Testis (tissue), 3 donors: ENCODE data around the gene CLK3. TPM values are rescaled to one million over a fixed set of nuclear protein-coding genes. Genes with fewer than 3 reads are reported as not detected.
"Not testable (repeated sequence)": the region's sequence is repeated elsewhere in the genome, so short reads cannot be mapped to it uniquely, and the experiment has no call there.

Experiments used
- DNase-seq: peaks from one replicate; pipeline ENCODE4 v3.0.0-alpha.2; 2019
- H3K27ac ChIP-seq, 2 donors: fragments of 200-600 bp; sonication (generic); one replicate each; pipeline ENCODE4 v1.5.1; 2019
- H3K27me3 ChIP-seq: fragments of 200-600 bp; sonication (generic); one replicate; pipeline ENCODE4 v1.5.1; 2019
- H3K36me3 ChIP-seq: fragments of 200-600 bp; sonication (generic); one replicate; pipeline ENCODE4 v1.5.1; 2017; ENCODE audit warnings: low read depth; ENCODE audit errors: missing control alignments
- H3K4me1 ChIP-seq: fragments of 200-600 bp; sonication (generic); one replicate; pipeline ENCODE4 v1.5.1; 2019
- H3K4me3 ChIP-seq, 2 donors: fragments of 200-600 bp; sonication (generic); one replicate each; pipeline ENCODE4 v1.5.1; 2017 to 2019
- H3K9me3 ChIP-seq: fragments of 200-600 bp; sonication (generic); one replicate; pipeline ENCODE4 v1.5.1; 2017
- CTCF ChIP-seq, 3 experiments: fragments of 450-650 bp in 2 of 3; fragments of 200-600 bp in 1 of 3; sonication (generic) in 1 of 3; IDR thresholded peaks; one replicate each; pipeline ENCODE4 v1.5.1; 2016 to 2019; ENCODE audit warnings: antibody characterized with exemption in 3 of 3, mild to moderate bottlenecking in 2 of 3, moderate library complexity in 1 of 3
- POLR2A ChIP-seq: fragments of 450-650 bp; IDR thresholded peaks from one replicate; pipeline ENCODE4 v1.6.1; 2017; ENCODE audit warnings: antibody characterized with exemption, mild to moderate bottlenecking, moderate library complexity
- WGBS, 2 donors: methylation state at CpG; one replicate each; pipeline ENCODE4 v1.1.5; 2018; 5-methylcytosine and 5-hydroxymethylcytosine counted together
- intact Hi-C: fragments of 100-400 bp; cut with DNase I; formaldehyde crosslinking; loops from one replicate; pipeline ENCODE4 v1.15.1; 2023; ENCODE audit warnings: low total_unique reads
- polyA plus RNA-seq: library from polyadenylated mRNA; stranded (reverse); fragments of 350-450 nt; fragmentation: Illumina TruSeq; extraction: RNeasy Lipid Tissue Mini Kit (QIAGEN cat#74804); gene quantifications from one replicate; pipeline ENCODE4 v1.2.3, GENCODE V29; 2014; ENCODE audit warnings: low read depth, low replicate concordance; ENCODE audit not compliant: insufficient read depth
- total RNA-seq, 2 donors: library from RNA; depleted of rRNA; stranded (reverse); fragments of >200 nt; gene quantifications; one replicate each; pipeline ENCODE4 v1.2.3, GENCODE V29; 2016

Gene CLK3
- total and polyA plus RNA-seq, 3 donors from 2014 or later = 137 to 197 (median 162) TPM

GRCh38 chr15:74593122-74593521, 22.5 kb upstream of the CLK3 start:
- no peaks in the 10 kb centered on the region for H3K9me3 ChIP-seq
- no peak for DNase-seq
- no peak overlapping the region for H3K27ac ChIP-seq
- H3K27me3 ChIP-seq = no peaks in the 10 kb centered on the region
- intact Hi-C loops = no loop called here
- TF ChIP-seq CTCF (IDR thresholded peaks at IDR 0.05) (no peak), POLR2A (no peak)
- no peaks in the 10 kb centered on the region for H3K36me3 ChIP-seq
- peaks cover 3% of the 10 kb centered on the region for H3K4me1 ChIP-seq
- WGBS, 2 donors = 87 to 93% methylated on average over 3 to 7 of the region's 7 CpGs
- H3K4me3 ChIP-seq = no peak overlapping the region

DNA sequence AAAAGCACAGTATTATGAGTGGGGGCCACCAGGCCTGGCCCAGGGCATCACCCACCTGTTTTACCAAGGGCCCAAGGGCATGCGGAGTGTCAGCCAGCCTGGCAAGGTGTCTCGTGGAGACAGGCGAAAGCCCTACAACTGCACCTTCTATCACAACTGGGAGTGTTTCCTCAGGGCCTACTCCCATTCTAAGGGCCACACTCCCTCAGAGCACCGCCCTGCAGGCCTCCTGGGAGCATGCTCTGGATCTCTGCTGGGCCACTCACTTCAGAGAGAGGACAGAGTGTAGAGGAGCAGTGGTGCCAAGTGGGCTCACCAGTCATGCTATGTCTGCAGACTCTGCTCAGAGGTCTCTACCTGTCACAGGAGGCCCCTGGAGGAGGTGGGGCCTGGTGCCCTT, 21.2 kb upstream of the CLK3 start:
- 87 to 89% methylated on average over 4 of the region's 4 CpGs for WGBS, 2 donors
- Histone ChIP-seq H3K27ac (no peak overlapping the region), H3K27me3 (no peaks in the 10 kb centered on the region), H3K4me1 (peaks cover 11% of the 10 kb centered on the region), H3K36me3 (no peaks in the 10 kb centered on the region), H3K4me3 (no peak overlapping the region), H3K9me3 (no peaks in the 10 kb centered on the region)
- TF ChIP-seq POLR2A (no peak), CTCF (IDR thresholded peaks at IDR 0.05) (no peak)
- no peak for DNase-seq
- intact Hi-C loops = no loop called here

DNA sequence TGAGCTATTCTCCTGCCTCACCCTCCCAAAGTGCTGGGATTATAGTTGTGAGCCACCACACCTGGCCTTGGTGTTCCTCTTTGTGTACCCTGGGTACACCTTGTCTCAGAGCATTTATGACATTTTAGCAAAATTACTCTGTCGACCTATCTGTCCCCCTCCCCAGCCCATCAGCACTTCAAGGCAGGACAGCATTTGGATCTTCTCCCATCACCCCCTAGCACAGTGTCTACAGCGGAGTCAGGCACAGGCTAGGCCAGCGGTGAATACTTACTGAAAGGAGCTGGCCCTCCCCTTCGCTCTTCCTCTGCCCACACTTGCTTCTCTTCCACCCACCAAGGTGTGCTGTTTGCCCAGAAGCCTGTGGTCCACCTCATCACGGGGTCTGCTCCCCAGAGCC, 20.4 kb upstream of the CLK3 start:
- Histone ChIP-seq H3K27me3 (no peaks in the 10 kb centered on the region), H3K27ac (no peak overlapping the region), H3K4me3 (no peak overlapping the region), H3K4me1 (peaks cover 16% of the 10 kb centered on the region), H3K9me3 (no peaks in the 10 kb centered on the region), H3K36me3 (no peaks in the 10 kb centered on the region)
- DNase-seq = no peak
- intact Hi-C loops = no loop called here
- no peak for TF ChIP-seq CTCF (IDR thresholded peaks at IDR 0.05)
- TF ChIP-seq POLR2A = no peak
- WGBS, 2 donors = 93 to 94% methylated on average over 2 to 5 of the region's 5 CpGs

- H3K36me3 ChIP-seq, DNase-seq, H3K4me3 ChIP-seq, H3K27ac ChIP-seq, H3K27me3 ChIP-seq, intact Hi-C loops, H3K9me3 ChIP-seq: not testable (repeated sequence)
- peaks cover 16% of the 10 kb centered on the region for H3K4me1 ChIP-seq
- 63% methylated on average over 5 to 11 of the region's 11 CpGs for WGBS, 2 donors
Measured at GRCh38 chr15:74596736-74597135, 18.9 kb upstream of the CLK3 start.

DNA sequence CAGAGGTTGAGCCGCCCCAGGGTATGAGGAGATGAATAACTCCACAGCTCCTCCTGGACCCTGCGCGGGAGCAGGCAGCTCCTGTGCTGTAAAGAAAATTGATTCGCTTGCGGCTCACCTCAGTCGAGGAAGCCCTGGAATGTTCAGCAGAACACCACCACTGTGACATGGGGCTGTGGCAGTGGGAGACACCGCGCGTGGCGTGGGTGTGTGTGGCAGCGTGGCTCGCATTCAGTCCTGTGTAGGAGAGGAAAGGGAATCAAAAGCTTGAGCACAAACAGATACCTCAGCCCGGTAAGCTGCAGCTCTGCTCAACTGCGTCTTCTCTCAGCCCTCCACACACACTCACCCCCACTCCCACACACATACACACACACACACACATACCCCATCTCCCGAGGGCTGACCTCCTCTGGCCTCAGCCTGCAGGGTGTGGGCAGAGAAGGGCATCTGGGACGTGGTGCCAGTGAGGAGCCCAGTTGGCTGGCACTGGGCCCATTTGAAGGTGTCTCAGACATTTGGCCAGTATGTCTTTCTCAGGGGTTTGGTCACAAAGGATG, 18.4 kb upstream of the CLK3 start:
- H3K4me3 ChIP-seq, H3K9me3 ChIP-seq, H3K27ac ChIP-seq, H3K36me3 ChIP-seq, DNase-seq, intact Hi-C loops, H3K27me3 ChIP-seq: not testable (repeated sequence)
- 69 to 83% methylated on average over 1 to 16 of the region's 16 CpGs for WGBS, 2 donors
- H3K4me1 ChIP-seq = peaks cover 16% of the 10 kb centered on the region

GRCh38 chr15:74598126-74598842, 17.4 kb upstream of the CLK3 start:
- Histone ChIP-seq H3K9me3 (no peaks in the 10 kb centered on the region), H3K27ac (peak overlapping the region; percentile 86), H3K27me3 (no peaks in the 10 kb centered on the region), H3K4me3 (peak overlapping the region; percentile 56 to 80), H3K4me1 (peaks cover 17% of the 10 kb centered on the region), H3K36me3 (no peaks in the 10 kb centered on the region)
- TF ChIP-seq POLR2A (peak; percentile 44), CTCF (IDR thresholded peaks at IDR 0.05) (no peak)
- DNase-seq = peak; percentile 97
- WGBS, 2 donors = 0 to 3% methylated on average over 21 to 26 of the region's 26 CpGs
- intact Hi-C loops = no loop called here
